GM12874 (cell line): ENCODE measurements around the gene PIK3R3.

Source experiments
- TF ChIP-seq, protein P1 (sequence below): IDR thresholded peaks from 2 replicates; pipeline ENCODE4 v1.5.1; 2011; ENCODE audit warnings: low read depth, mild to moderate bottlenecking, control low read depth, low read length, moderate library complexity; ENCODE audit not compliant: insufficient read depth

The PIK3R3 gene

DNA sequence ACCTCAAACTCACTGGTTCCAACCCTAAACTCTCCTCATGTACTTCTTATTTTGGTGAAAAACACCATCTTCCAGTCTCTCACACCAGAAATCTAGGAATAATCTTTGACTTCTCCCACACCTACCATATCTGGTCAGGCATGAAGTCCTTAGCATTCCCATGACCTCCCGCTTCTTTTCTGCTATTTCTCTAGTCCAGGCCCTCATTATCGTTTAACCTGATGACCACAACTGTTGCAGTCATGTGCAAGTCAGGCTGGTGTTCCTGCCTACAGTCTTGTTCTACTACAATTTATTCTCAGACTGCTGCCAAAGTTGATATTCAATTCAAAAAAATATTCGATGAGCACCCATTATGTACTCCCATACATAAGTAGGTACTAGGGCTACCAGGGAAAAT is 71.3 kb downstream of the PIK3R3 start:
- TF ChIP-seq, protein P1, sequence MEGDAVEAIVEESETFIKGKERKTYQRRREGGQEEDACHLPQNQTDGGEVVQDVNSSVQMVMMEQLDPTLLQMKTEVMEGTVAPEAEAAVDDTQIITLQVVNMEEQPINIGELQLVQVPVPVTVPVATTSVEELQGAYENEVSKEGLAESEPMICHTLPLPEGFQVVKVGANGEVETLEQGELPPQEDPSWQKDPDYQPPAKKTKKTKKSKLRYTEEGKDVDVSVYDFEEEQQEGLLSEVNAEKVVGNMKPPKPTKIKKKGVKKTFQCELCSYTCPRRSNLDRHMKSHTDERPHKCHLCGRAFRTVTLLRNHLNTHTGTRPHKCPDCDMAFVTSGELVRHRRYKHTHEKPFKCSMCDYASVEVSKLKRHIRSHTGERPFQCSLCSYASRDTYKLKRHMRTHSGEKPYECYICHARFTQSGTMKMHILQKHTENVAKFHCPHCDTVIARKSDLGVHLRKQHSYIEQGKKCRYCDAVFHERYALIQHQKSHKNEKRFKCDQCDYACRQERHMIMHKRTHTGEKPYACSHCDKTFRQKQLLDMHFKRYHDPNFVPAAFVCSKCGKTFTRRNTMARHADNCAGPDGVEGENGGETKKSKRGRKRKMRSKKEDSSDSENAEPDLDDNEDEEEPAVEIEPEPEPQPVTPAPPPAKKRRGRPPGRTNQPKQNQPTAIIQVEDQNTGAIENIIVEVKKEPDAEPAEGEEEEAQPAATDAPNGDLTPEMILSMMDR, result no peak

DNA sequence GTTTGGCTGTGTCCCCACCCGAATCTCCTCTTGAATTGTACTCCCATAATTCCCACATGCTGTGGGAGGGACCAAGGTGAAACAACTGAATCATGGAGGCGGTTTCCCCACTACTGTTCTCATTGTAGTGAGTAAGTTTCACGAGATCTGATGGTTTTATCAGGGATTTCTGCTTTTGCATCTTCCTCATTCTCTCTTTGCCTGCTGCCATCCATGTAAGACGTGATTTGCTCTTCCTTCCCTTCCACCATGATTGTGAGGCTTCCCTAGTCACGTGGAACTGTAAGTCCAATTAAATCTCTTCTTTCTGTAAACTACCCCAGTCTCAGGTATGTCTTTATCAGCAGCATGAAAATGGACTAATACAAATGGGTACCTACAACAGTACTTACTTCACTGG is 73.5 kb downstream of the PIK3R3 start:
- TF ChIP-seq, protein P1, result no peak

DNA sequence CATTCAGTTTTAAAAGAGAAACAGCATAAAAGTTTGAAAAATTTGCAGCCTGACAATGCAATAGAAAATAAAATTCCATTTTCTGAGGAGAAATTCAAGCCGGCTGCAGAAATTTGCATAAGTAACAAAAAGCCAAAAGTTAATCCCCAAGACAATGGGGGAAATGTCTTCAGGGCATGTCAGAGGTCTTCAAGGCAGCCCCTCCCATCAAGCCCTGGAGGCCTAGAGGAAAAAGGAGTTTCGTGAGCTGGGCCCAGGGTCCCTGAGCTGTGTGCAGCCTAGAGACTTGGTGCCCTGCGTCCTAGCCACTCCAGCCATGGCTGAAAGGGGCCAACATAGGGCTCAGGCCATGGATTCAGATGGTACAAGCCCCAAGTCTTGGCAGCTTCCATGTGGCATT is 74.6 kb downstream of the PIK3R3 start:
- TF ChIP-seq, protein P1, result no peak

DNA sequence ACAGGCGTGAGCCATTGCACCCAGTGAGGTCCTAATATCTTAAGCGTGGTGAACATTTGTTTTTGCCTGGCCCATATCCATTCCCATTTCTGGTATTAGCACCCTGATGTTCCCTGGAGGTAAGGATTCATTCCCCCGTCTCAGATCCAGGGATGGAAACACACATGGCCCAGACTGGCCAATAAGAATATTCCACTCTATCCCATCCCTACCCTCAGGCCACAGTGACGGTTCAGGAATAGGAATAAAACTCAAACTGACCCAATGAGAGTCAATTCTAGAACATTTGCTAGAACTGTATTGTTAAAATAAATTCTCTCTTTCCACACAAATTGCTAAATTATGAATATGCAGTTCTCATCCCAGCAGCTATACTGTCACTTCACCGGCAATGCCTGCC is 76.1 kb downstream of the PIK3R3 start:
- TF ChIP-seq, protein P1, result no peak

DNA sequence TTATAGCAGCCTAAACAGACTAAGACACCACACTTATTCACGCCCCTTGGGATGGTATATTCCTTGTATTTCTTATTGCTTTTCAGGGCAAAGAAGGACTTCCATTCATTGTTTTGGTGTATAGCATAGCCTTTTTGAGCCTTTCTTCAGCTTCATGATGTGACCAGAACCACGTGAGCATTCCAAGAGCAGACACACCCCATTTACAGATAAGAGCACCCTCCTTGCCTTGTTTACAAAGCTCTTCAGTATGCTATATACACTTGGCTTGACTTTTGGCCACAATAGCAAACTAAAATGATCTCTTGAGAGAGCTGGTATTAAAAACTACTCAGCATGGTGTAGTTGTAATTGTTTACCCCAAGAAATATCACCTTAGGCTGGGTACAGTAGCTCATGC is 78.7 kb downstream of the PIK3R3 start:
- TF ChIP-seq, protein P1, result no peak

DNA sequence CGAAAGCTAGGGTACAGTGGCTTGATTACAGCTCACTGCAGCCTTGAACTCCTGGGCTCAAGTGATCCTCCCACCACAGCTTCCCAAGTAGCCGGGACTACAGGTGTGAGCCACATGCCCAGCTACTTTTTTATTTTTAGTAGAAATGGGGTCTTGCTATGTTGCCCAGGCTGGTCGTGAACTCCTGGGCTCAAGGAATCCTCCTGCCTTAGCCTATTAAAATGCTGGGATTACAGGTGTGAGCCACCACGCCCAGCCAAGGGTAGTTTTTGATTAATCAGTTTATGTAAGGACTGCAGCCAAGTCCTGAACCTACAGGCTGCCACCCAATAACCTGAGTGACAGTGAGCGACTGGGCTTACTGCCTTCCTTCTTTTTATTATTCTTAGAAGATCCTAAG is 88.3 kb downstream of the PIK3R3 start:
- TF ChIP-seq, protein P1, result no peak

DNA sequence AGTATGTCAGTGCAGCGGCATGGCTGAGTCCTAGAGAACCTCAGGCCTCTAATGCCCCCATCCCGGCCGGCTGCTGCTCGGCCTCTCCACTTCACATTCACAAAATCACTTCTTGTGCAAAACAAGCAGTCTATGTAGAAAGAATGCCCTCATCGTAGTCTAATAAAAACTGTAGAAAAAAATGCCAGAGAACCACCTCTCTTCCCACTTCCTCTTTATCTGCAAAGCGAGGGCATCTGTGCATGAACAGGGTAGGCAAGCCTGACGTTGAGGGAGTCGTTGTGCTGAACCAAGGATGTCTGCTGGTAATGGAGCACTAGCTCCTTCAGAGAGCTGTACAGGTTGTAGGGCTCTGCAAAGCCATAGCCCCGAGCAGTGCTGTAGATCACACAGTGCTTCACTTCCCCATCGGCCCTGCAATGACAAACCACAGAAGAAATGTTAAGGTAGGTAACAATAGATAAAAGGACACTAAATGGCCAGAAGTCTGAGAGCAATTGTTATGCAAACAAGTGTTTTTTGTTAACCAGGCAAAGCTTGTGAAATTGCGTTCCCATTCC is 88.9 kb downstream of the PIK3R3 start:
- TF ChIP-seq, protein P1, result no peak

DNA sequence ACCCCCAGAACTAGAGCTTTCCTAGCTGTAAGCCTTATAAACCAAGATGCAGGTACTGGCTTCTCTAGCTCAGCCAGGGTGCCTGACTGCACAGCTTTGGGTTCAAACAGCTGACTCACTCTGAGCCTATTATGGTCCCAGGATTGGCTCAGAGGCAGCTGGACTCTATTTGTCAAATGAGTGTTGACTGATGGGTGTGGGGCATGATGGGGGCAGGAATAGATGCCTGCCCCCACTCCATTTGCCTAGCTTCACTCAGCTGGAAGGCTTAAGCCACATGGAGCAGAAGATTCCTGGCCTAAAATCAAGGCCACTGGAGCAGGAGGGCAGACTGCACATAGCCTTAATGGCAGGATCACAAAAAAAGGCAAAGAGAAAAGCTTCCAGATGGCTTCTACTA is 90.5 kb downstream of the PIK3R3 start:
- TF ChIP-seq, protein P1, result no peak
